NCI-H748 treated with DMSO at 0.1 percent for 48 hours (cell line): ENCODE data around the gene PLEKHG4.

Source experiments
- DNase-seq: peaks from one replicate; lab custom pipeline; 2025; lab: John Stamatoyannopoulos, UW

Gene PLEKHG4

DNA sequence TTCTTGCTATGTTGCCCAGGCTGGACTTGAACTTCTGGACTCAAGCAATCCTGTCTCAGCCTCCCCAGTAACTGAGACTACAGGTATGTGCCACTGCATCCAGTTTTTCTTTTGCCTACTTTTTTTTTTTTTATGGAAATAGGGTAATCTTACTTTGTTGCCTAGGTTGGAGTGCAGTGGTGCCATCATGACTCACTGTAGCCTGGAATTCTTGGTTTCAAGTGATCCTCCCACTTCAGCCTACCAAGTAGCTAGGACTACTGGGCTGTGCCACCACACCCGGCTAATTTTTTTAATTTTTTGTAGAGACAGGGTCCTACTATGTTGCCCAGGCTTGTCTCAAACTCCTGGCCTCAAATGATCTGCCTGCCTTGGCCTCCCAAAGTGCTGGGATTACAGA lies 57.3 kb downstream of the PLEKHG4 start:
- no peak for DNase-seq
